ENCODE data around the gene ATRAID. TPM values are rescaled to one million over a fixed set of nuclear protein-coding genes. Genes with fewer than 3 reads are reported as not detected.

ATRAID gene
- total RNA-seq, 1 experiment from 2014 or later = 92.8 TPM

DNA sequence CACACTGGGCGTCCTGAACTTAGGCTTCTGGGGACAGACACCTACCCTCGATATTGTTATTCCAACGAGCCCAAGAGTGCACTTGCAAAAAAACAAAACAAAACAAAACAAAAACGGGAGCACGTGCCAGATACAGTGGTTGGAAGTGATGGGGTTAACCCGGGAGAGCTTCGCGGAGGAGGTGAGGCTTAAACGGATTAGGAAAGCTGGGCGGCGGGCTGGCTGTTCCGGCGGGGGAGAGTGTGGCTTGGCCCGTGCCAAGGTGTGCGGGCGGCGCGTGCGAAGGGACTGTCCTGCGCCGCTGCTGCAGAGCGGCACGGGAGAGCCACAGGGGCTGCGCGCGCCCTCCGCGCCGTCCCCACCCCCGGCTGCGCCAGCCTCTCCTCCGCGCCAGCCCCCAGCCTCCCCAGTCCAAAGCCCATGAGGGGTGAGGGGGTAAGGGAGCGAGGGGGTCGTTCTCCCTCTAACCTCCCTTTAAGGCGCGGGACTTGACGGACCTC is 52.5 kb downstream of the ATRAID start:
- H3K27me3 ChIP-seq (ENCODE audit: insufficient read depth, low read depth) = peaks cover 58% of the 10 kb centered on the region
- POLR2A ChIA-PET (ENCODE audit: unreplicated experiment) = no interaction called here
- no peak overlapping the region for H3K4me3 ChIP-seq

DNA sequence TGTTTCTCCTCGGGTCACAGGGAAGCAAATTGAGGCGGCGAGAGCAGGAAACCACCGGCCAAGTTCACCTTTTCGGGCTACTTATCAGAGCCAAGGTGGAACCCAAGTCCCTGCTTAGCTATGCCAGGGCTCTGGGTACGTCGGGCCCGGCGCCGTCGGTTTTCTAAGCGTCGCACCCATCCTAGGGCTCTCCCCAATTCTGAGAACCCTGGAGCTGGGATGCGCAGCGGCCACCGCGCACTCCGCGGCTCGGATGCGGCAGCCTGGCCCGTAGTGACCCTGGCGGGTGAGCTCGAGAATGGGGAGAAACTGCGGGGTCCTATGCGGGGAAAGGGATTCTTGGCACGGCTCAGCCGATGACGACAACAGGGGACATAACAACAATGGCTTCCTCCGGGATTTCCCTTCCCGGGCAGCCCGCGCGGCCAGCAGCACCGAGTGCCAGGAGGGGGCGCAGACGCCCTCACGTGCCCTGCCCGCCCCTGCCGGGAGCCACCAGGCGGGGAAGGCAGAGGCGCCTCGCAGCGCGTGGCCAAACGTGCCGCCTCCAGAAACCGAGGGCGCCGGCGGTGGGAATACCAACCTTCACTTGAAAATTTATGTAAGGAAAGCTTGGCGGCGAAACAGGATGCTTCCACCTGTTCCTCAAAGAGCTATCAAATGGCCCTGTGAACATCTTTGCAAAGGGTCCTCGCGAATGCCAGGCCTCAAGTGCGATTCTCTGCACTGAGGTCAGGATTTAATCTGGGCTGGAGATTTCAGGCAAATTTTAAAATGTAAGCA is 53.1 kb downstream of the ATRAID start:
- Histone ChIP-seq H3K27ac (no peak overlapping the region), H2AFZ (no peak overlapping the region), H3K4me3 (no peak overlapping the region), H4K20me1 (ENCODE audit: insufficient read depth) (no peaks in the 10 kb centered on the region), H3K27me3 (ENCODE audit: insufficient read depth, low read depth) (peaks cover 52% of the 10 kb centered on the region), H3K79me2 (ENCODE audit: low read depth) (no peaks in the 10 kb centered on the region), H3F3A (ENCODE audit: insufficient read depth, low read depth) (no peaks in the 10 kb centered on the region; the same call in 1 of the 2 replicates), H3K9me3 (ENCODE audit: insufficient read depth, low read depth) (no peaks in the 10 kb centered on the region), H3K4me1 (replicated peaks; ENCODE audit: insufficient read depth) (no peaks in the 10 kb centered on the region), H3K9me2 (ENCODE audit: insufficient read depth) (no peaks in the 10 kb centered on the region), H3K4me2 (peak overlapping the region; percentile 29), H3K36me3 (ENCODE audit: low read depth) (no peaks in the 10 kb centered on the region)
- TF ChIP-seq EZH2 (IDR thresholded peaks at IDR 0.05; ENCODE audit: low read depth) = no peak
- TF ChIP-seq, protein P1, sequence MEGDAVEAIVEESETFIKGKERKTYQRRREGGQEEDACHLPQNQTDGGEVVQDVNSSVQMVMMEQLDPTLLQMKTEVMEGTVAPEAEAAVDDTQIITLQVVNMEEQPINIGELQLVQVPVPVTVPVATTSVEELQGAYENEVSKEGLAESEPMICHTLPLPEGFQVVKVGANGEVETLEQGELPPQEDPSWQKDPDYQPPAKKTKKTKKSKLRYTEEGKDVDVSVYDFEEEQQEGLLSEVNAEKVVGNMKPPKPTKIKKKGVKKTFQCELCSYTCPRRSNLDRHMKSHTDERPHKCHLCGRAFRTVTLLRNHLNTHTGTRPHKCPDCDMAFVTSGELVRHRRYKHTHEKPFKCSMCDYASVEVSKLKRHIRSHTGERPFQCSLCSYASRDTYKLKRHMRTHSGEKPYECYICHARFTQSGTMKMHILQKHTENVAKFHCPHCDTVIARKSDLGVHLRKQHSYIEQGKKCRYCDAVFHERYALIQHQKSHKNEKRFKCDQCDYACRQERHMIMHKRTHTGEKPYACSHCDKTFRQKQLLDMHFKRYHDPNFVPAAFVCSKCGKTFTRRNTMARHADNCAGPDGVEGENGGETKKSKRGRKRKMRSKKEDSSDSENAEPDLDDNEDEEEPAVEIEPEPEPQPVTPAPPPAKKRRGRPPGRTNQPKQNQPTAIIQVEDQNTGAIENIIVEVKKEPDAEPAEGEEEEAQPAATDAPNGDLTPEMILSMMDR (conservative IDR thresholded peaks at IDR 0.05) = no peak; the same call in 1 of the 2 replicates
- ChIA-PET CTCF (interaction anchor here (0.5 to 0.6 kb wide), 4 partner anchors 35 to 1360 kb away, joined by 4 to 6 read pairs (median 4); no protein-coding TSS in a partner anchor), POLR2A (ENCODE audit: unreplicated experiment) (no interaction called here)
- no TSS peak for BruUV-seq (replicated peaks)
- intact Hi-C loops (cut with micrococcal nuclease; ENCODE audit: unreplicated experiment) = loop anchor here (5.0 kb wide), 1 partner anchor 37 kb away; no protein-coding TSS in a partner anchor
- peak in 1 of 2 experiments; percentile 66 for DNase-seq

More for the DNA sequence above, 52.5 kb downstream of the ATRAID start:
- H3K4me2 ChIP-seq = peak overlapping the region; percentile 29
- H3K9me3 ChIP-seq (ENCODE audit: insufficient read depth, low read depth) = no peaks in the 10 kb centered on the region
- TF ChIP-seq, protein P1 (conservative IDR thresholded peaks at IDR 0.05) = no peak
- TF ChIP-seq EZH2 (IDR thresholded peaks at IDR 0.05; ENCODE audit: low read depth) = 0 out of 2 replicates have a peak, but pooled peaks have one; percentile 2
- intact Hi-C loops (cut with micrococcal nuclease; ENCODE audit: unreplicated experiment) = no loop called here
- H3K27ac ChIP-seq = no peak overlapping the region
- H3K79me2 ChIP-seq (ENCODE audit: low read depth) = no peaks in the 10 kb centered on the region
- H3K36me3 ChIP-seq (ENCODE audit: low read depth) = no peaks in the 10 kb centered on the region
- DNase-seq = no peak
- no peaks in the 10 kb centered on the region for H3K9me2 ChIP-seq (ENCODE audit: insufficient read depth)
- no TSS peak for BruUV-seq (replicated peaks)
- CTCF ChIA-PET = interaction anchor here (0.8 kb wide), 1 partner anchor 29 kb away, joined by 5 read pairs; no protein-coding TSS in a partner anchor
- H3K4me1 ChIP-seq (replicated peaks; ENCODE audit: insufficient read depth) = no peaks in the 10 kb centered on the region
- no peaks in the 10 kb centered on the region; the same call in 1 of the 2 replicates for H3F3A ChIP-seq (ENCODE audit: insufficient read depth, low read depth)
- H2AFZ ChIP-seq = no peak overlapping the region
- H4K20me1 ChIP-seq (ENCODE audit: insufficient read depth) = no peaks in the 10 kb centered on the region

DNA sequence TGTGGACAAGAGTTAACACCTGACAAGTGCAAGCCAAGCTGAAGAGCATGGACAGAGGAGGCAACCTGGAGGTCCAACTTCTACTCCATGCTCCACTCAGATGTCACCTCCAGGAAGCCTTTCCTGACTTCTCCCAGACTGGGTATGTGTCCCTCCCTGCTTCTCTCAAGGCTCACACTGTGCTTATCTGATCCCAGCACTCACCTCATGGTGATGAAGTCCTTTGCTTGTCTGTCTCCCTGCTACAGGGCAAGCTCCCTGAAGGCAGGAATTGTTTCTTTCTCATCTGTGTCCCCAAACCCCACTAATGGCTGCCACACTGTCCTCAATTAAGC is 53.7 kb downstream of the ATRAID start:
- no peak for DNase-seq
- Histone ChIP-seq H3K36me3 (ENCODE audit: low read depth) (no peaks in the 10 kb centered on the region), H3K27me3 (ENCODE audit: insufficient read depth, low read depth) (peaks cover 49% of the 10 kb centered on the region), H3K4me1 (replicated peaks; ENCODE audit: insufficient read depth) (no peaks in the 10 kb centered on the region), H3K9me2 (ENCODE audit: insufficient read depth) (no peaks in the 10 kb centered on the region), H3K4me2 (no peak overlapping the region), H3K79me2 (ENCODE audit: low read depth) (no peaks in the 10 kb centered on the region), H3K9me3 (ENCODE audit: insufficient read depth, low read depth) (no peaks in the 10 kb centered on the region), H4K20me1 (ENCODE audit: insufficient read depth) (no peaks in the 10 kb centered on the region), H2AFZ (no peak overlapping the region), H3K4me3 (no peak overlapping the region), H3F3A (ENCODE audit: insufficient read depth, low read depth) (no peaks in the 10 kb centered on the region; the same call in 1 of the 2 replicates), H3K27ac (no peak overlapping the region)
- BruUV-seq (replicated peaks) = no TSS peak
- ChIA-PET POLR2A (ENCODE audit: unreplicated experiment) (no interaction called here), CTCF (interaction anchor here (0.6 kb wide), 3 partner anchors 36 to 1359 kb away, joined by 4 to 6 read pairs (median 4); no protein-coding TSS in a partner anchor)
- TF ChIP-seq, protein P1 (conservative IDR thresholded peaks at IDR 0.05) = no peak
- TF ChIP-seq EZH2 (IDR thresholded peaks at IDR 0.05; ENCODE audit: low read depth) = no peak
- intact Hi-C loops (cut with micrococcal nuclease; ENCODE audit: unreplicated experiment) = loop anchor here (5.0 kb wide), 1 partner anchor 37 kb away; no protein-coding TSS in a partner anchor

Other genes starting within 250 kb of the ATRAID start
- gene MAPRE3, start 241.4 kb upstream of the ATRAID start, total RNA-seq (2021) = 17.1 and 25.2 TPM in 2 replicates
- gene TMEM214, start 179.1 kb upstream of the ATRAID start, total RNA-seq (2021) = 60.9 and 65.6 TPM in 2 replicates
- 63.2 and 64.0 TPM in 2 replicates for gene AGBL5, start 160.4 kb upstream of the ATRAID start, total RNA-seq (2021)
- gene OST4, start 140.4 kb upstream of the ATRAID start, total RNA-seq (2021) = 165 and 166 TPM in 2 replicates
- gene EMILIN1, start 133.4 kb upstream of the ATRAID start, total RNA-seq (2021) = 0.83 and 1.6 TPM in 2 replicates
- 4.4 and 10.4 TPM in 2 replicates for gene KHK, start 125.3 kb upstream of the ATRAID start, total RNA-seq (2021)
- 0.37 TPM in 1 of 2 replicates, not detected in the other for gene CGREF1, start 92.9 kb upstream of the ATRAID start, total RNA-seq (2021)
- gene ABHD1, start 88.2 kb upstream of the ATRAID start, total RNA-seq (2021) = not detected in 2 replicates
- gene PREB, start 77.4 kb upstream of the ATRAID start, total RNA-seq (2021) = 35.7 and 36.2 TPM in 2 replicates
- gene PRR30, start 72.6 kb upstream of the ATRAID start, total RNA-seq (2021) = not detected in 2 replicates
- gene TCF23, start 63.0 kb upstream of the ATRAID start, total RNA-seq (2021) = not detected in 2 replicates
- 49.0 and 70.0 TPM in 2 replicates for gene SLC5A6, start 227 bp downstream of the ATRAID start, total RNA-seq (2021)
- gene CAD, start 5.3 kb downstream of the ATRAID start, total RNA-seq (2021) = 41.5 and 70.8 TPM in 2 replicates
- gene SLC30A3, start 51.0 kb downstream of the ATRAID start, total RNA-seq (2021) = 1.5 and 2.3 TPM in 2 replicates
- not detected in 2 replicates for gene DNAJC5G, start 63.4 kb downstream of the ATRAID start, total RNA-seq (2021)
- gene TRIM54, start 70.4 kb downstream of the ATRAID start, total RNA-seq (2021) = 8.2 and 9.8 TPM in 2 replicates
- 2.8 and 4.6 TPM in 2 replicates for gene UCN, start 96.4 kb downstream of the ATRAID start, total RNA-seq (2021)
- 42.2 and 47.5 TPM in 2 replicates for gene MPV17, start 111.1 kb downstream of the ATRAID start, total RNA-seq (2021)
- 57.5 and 69.8 TPM in 2 replicates for gene GTF3C2, start 144.7 kb downstream of the ATRAID start, total RNA-seq (2021)
- 32.9 and 33.1 TPM in 2 replicates for gene EIF2B4, start 158.3 kb downstream of the ATRAID start, total RNA-seq (2021)
- 60.6 and 73.7 TPM in 2 replicates for gene SNX17, start 158.6 kb downstream of the ATRAID start, total RNA-seq (2021)
- gene ZNF513, start 168.7 kb downstream of the ATRAID start, total RNA-seq (2021) = 4.1 and 4.5 TPM in 2 replicates
- gene PPM1G, start 197.6 kb downstream of the ATRAID start, total RNA-seq (2021) = 114 and 136 TPM in 2 replicates
- 67.9 and 83.9 TPM in 2 replicates for gene NRBP1, start 216.6 kb downstream of the ATRAID start, total RNA-seq (2021)
- gene KRTCAP3, start 230.3 kb downstream of the ATRAID start, total RNA-seq (2021) = 62.9 and 91.7 TPM in 2 replicates

Measured in PC-9 (cell line).